IMR-90 (cell line): Measurements from ENCODE around the gene TDRD1. TPM values are rescaled to one million over a fixed set of nuclear protein-coding genes. Genes with fewer than 3 reads are reported as not detected.

Experiments
- ATAC-seq: fragments of 200-7000 bp; cut with Tn5 transposase; 2 replicates; pipeline ENCODE4 v1.9.1; 2020; ENCODE audit warnings: low read depth, mild to moderate bottlenecking, moderate library complexity
- BruUV-seq: library from RNA; stranded (reverse); fragments of 400-500 nt; replicated peaks from 2 replicates; lab custom pipeline; 2021; lab: Mats Ljungman, UMichigan
- CTCF ChIA-PET: fragments of 300-600 bp; formaldehyde crosslinking; extraction: SDS; loops from one replicate; lab custom pipeline; 2021; ENCODE audit warnings: antibody characterized with exemption; lab: Yijun Ruan, JAX
- POLR2A ChIA-PET: fragments of 300-600 bp; sonication (Branson Sonifier 250); formaldehyde crosslinking; loops from one replicate; lab custom pipeline; 2022; ENCODE audit warnings: antibody characterized with exemption; ENCODE audit not compliant: unreplicated experiment; lab: Charles Lee
- DNase-seq: peaks from one replicate; pipeline ENCODE4 v3.0.0; 2013
- H2AFZ ChIP-seq: replicated peaks from 2 replicates; pipeline ENCODE3; 2013; ENCODE audit warnings: low read length, mild to moderate bottlenecking; ENCODE audit not compliant: poor library complexity
- H2AK5ac ChIP-seq: 2 replicates; pipeline ENCODE4 v1.6.1; 2013; ENCODE audit warnings: low read depth, low read length, inconsistent platforms
- H2AK9ac ChIP-seq: replicated peaks from 2 replicates; pipeline ENCODE3; 2013; ENCODE audit warnings: mild to moderate bottlenecking, low read depth, low read length, moderate library complexity; ENCODE audit not compliant: poor library complexity
- H2BK120ac ChIP-seq: 2 replicates; pipeline ENCODE4 v1.6.1; 2013; ENCODE audit warnings: low read depth, low read length, inconsistent platforms
- H2BK15ac ChIP-seq: 3 replicates; pipeline ENCODE4 v1.6.1; 2013; ENCODE audit warnings: low read depth, low read length, inconsistent platforms
- H2BK20ac ChIP-seq: 2 replicates; pipeline ENCODE4 v1.6.1; 2013; ENCODE audit warnings: low read depth, mild to moderate bottlenecking, inconsistent platforms, low read length, moderate library complexity
- H2BK5ac ChIP-seq: 2 replicates; pipeline ENCODE4 v1.6.1; 2013; ENCODE audit warnings: mild to moderate bottlenecking, low read depth, low read length, inconsistent platforms; ENCODE audit not compliant: poor library complexity, severe bottlenecking
- H3K14ac ChIP-seq: replicated peaks from 2 replicates; pipeline ENCODE4 v1.6.1; 2013; ENCODE audit warnings: low read depth, low read length, inconsistent platforms
- H3K18ac ChIP-seq: 2 replicates; pipeline ENCODE4 v1.6.1; 2013; ENCODE audit warnings: low read depth, low read length, control low read depth
- H3K23ac ChIP-seq: 2 replicates; pipeline ENCODE4 v1.6.1; 2013; ENCODE audit warnings: low read depth, low read length, inconsistent platforms
- H3K27ac ChIP-seq: 2 replicates; pipeline ENCODE4 v1.5.1; 2013; ENCODE audit warnings: mild to moderate bottlenecking, control low read depth, low read length; ENCODE audit not compliant: insufficient read depth
- H3K27me3 ChIP-seq: 2 replicates; pipeline ENCODE4 v1.6.1; 2013; ENCODE audit warnings: low read length; ENCODE audit not compliant: control insufficient read depth, insufficient read depth
- H3K36me3 ChIP-seq: 2 replicates; pipeline ENCODE4 v1.6.1; 2013; ENCODE audit warnings: low read length, mixed read lengths; ENCODE audit not compliant: control insufficient read depth, insufficient read depth
- H3K4ac ChIP-seq: 2 replicates; pipeline ENCODE4 v1.6.1; 2013; ENCODE audit warnings: low read depth, low read length, inconsistent platforms
- H3K4me1 ChIP-seq: 2 replicates; pipeline ENCODE4 v1.6.1; 2013; ENCODE audit warnings: low read length, mixed read lengths; ENCODE audit not compliant: control insufficient read depth, insufficient read depth
- H3K4me2 ChIP-seq: 2 replicates; pipeline ENCODE4 v1.6.1; 2013; ENCODE audit warnings: low read depth, mild to moderate bottlenecking, control low read depth, low read length, moderate library complexity
- H3K4me3 ChIP-seq: 2 replicates; pipeline ENCODE4 v1.5.1; 2013; ENCODE audit warnings: low read depth, mild to moderate bottlenecking, control low read depth, low read length, moderate library complexity; ENCODE audit not compliant: insufficient read depth
- H3K56ac ChIP-seq: 2 replicates; pipeline ENCODE4 v1.6.1; 2013; ENCODE audit warnings: low read length, inconsistent platforms; ENCODE audit not compliant: insufficient read depth; ENCODE audit errors: extremely low read depth
- H3K79me1 ChIP-seq, 2 experiments: 2 replicates each; pipeline ENCODE4 v1.6.1; 2013; ENCODE audit warnings: low read length in 2 of 2, inconsistent platforms in 1 of 2, low read depth in 1 of 2
- H3K9ac ChIP-seq: 2 replicates; pipeline ENCODE4 v1.6.1; 2013; ENCODE audit warnings: low read depth, low read length, control low read depth
- H3K9me1 ChIP-seq: 2 replicates; pipeline ENCODE4 v1.6.1; 2013; ENCODE audit warnings: low read length, inconsistent platforms; ENCODE audit not compliant: insufficient read depth
- H3K9me3 ChIP-seq: 2 replicates; pipeline ENCODE4 v1.6.1; 2013; ENCODE audit warnings: low read length; ENCODE audit not compliant: control insufficient read depth, insufficient read depth
- H4K20me1 ChIP-seq: 2 replicates; pipeline ENCODE4 v1.6.1; 2013; ENCODE audit warnings: low read length, inconsistent platforms; ENCODE audit not compliant: insufficient read depth
- H4K5ac ChIP-seq: 2 replicates; pipeline ENCODE4 v1.6.1; 2013; ENCODE audit warnings: mild to moderate bottlenecking, low read depth, low read length, control low read depth
- H4K8ac ChIP-seq, 2 experiments: 2 replicates each; pipeline ENCODE4 v1.6.1; 2013; ENCODE audit warnings: low read depth in 2 of 2, low read length in 2 of 2, control low read depth in 1 of 2, inconsistent platforms in 1 of 2
- H4K91ac ChIP-seq: 2 replicates; pipeline ENCODE4 v1.6.1; 2013; ENCODE audit warnings: low read depth, low read length, inconsistent platforms; ENCODE audit not compliant: insufficient read depth
- BHLHE40 ChIP-seq: fragments of 150-350 bp; IDR thresholded peaks from 2 replicates; pipeline ENCODE4 v1.6.1; 2016; ENCODE audit warnings: mild to moderate bottlenecking, low read depth, low read length
- CEBPB ChIP-seq: IDR thresholded peaks from 2 replicates; pipeline ENCODE4 v1.6.1; 2012; ENCODE audit warnings: low read depth, low read length, improper control_type of control experiment
- CHD1 ChIP-seq: IDR thresholded peaks from 2 replicates; pipeline ENCODE4 v1.6.1; 2012; ENCODE audit warnings: low read depth, low read length, improper control_type of control experiment
- FOS ChIP-seq: fragments of 150-350 bp; IDR thresholded peaks from 2 replicates; pipeline ENCODE4 v1.6.1; 2016; ENCODE audit warnings: low read depth, low read length
- MAFK ChIP-seq: IDR thresholded peaks from 2 replicates; pipeline ENCODE4 v1.6.1; 2012; ENCODE audit warnings: low read depth, low read length, improper control_type of control experiment
- MAZ ChIP-seq: IDR thresholded peaks from 2 replicates; pipeline ENCODE4 v1.6.1; 2012; ENCODE audit warnings: low read depth, mild to moderate bottlenecking, low read length, improper control_type of control experiment, moderate library complexity, borderline replicate concordance
- MXI1 ChIP-seq: IDR thresholded peaks from 2 replicates; pipeline ENCODE4 v1.6.1; 2012; ENCODE audit warnings: low read depth, mild to moderate bottlenecking, low read length, moderate library complexity, borderline replicate concordance
- NFE2L2 ChIP-seq: fragments of 150-350 bp; IDR thresholded peaks from 2 replicates; pipeline ENCODE4 v1.6.1; 2016; ENCODE audit warnings: low read depth, mild to moderate bottlenecking, low read length
- POLR2A ChIP-seq: IDR thresholded peaks from 2 replicates; pipeline ENCODE4 v1.6.1; 2012; ENCODE audit warnings: mild to moderate bottlenecking, low read depth, low read length
- RAD21 ChIP-seq: IDR thresholded peaks from 2 replicates; pipeline ENCODE4 v1.6.1; 2012; ENCODE audit warnings: low read length, improper control_type of control experiment
- RCOR1 ChIP-seq: IDR thresholded peaks from 2 replicates; pipeline ENCODE4 v1.6.1; 2012; ENCODE audit warnings: mild to moderate bottlenecking, low read length, improper control_type of control experiment; ENCODE audit not compliant: insufficient replicate concordance
- RFX5 ChIP-seq: IDR thresholded peaks from 2 replicates; pipeline ENCODE4 v1.8.0; 2012; ENCODE audit warnings: low read depth, mild to moderate bottlenecking, low read length, moderate library complexity
- SMC3 ChIP-seq: fragments of 150-350 bp; IDR thresholded peaks from 2 replicates; pipeline ENCODE4 v1.6.1; 2016; ENCODE audit warnings: low read depth, mild to moderate bottlenecking, antibody characterized with exemption, low read length, moderate library complexity
- USF2 ChIP-seq: fragments of 150-350 bp; IDR thresholded peaks from 2 replicates; pipeline ENCODE4 v1.6.1; 2017; ENCODE audit warnings: mild to moderate bottlenecking, antibody characterized with exemption, low read length, low read depth
- WGBS, 2 experiments: methylation state at CpG; one replicate each; pipeline versions ENCODE4 v1.1.5 to v1.1.7; 2013; ENCODE audit warnings: missing lambda C conversion rate in 2 of 2; ENCODE audit not compliant: insufficient read length in 1 of 2; ENCODE audit errors: extremely low coverage in 2 of 2; 5-methylcytosine and 5-hydroxymethylcytosine counted together
- dilution Hi-C: fragments of 300-500 bp; cut with HindIII; formaldehyde crosslinking; loops from one replicate; pipeline ENCODE4 v1.14.3; 2018; ENCODE audit warnings: low sequenced_read_pairs; ENCODE audit not compliant: unreplicated experiment
- in situ Hi-C: fragments of 300-500 bp; cut with MboI; formaldehyde crosslinking; loops from 3 replicates; pipeline ENCODE4 v1.14.3; 2019; ENCODE audit warnings: low sequenced_read_pairs, inconsistent platforms, mixed read lengths
- intact Hi-C: fragments of 100-400 bp; cut with micrococcal nuclease; formaldehyde crosslinking; loops from 2 replicates; pipeline ENCODE4 v1.10.0; 2022
- polyA plus RNA-seq, 3 experiments: library from polyadenylated mRNA; depleted of rRNA; stranded (reverse); fragments of >200 nt; gene quantifications; 2 replicates each; pipeline ENCODE4 v1.2.3, GENCODE V29; 2012; ENCODE audit warnings: low replicate concordance in 1 of 3
- total RNA-seq: library from RNA; depleted of rRNA; stranded (reverse); fragments of >200 nt; gene quantifications from 2 replicates; pipeline ENCODE4 v1.2.3, GENCODE V29; 2012
- TF ChIP-seq, protein P1 (sequence below): conservative IDR thresholded peaks from 2 replicates; pipeline ENCODE4 v1.5.1; 2012; ENCODE audit warnings: mild to moderate bottlenecking, low read depth, low read length, improper control_type of control experiment
- TF ChIP-seq, protein P2 (sequence below): fragments of 150-350 bp; IDR thresholded peaks from 2 replicates; pipeline ENCODE4 v1.6.1; 2016; ENCODE audit warnings: low read depth, mild to moderate bottlenecking, low read length, moderate library complexity, borderline replicate concordance

The TDRD1 gene
- total and polyA plus RNA-seq, 2 of the 4 experiments (the other 2 are of a cell fraction) = not detected

GRCh38 chr10:114266521-114266920 lies 87.4 kb downstream of the TDRD1 start:
- no peak overlapping the region for H3K14ac ChIP-seq
- H2AK9ac ChIP-seq = no peak overlapping the region
- no peak overlapping the region for H2BK5ac ChIP-seq
- dilution Hi-C loops = no loop called here
- no peak overlapping the region for H3K18ac ChIP-seq
- no peak overlapping the region for H3K9ac ChIP-seq
- H3K36me3 ChIP-seq = no peaks in the 10 kb centered on the region
- H3K9me3 ChIP-seq = no peaks in the 10 kb centered on the region
- H3K27ac ChIP-seq = no peak overlapping the region
- DNase-seq = peak; percentile 50
- no CpG with 5 or more reads among the region's 5 CpGs for WGBS, 2 experiments
- H4K5ac ChIP-seq = no peak overlapping the region
- H3K4me2 ChIP-seq = no peak overlapping the region
- BruUV-seq = no TSS peak
- in situ Hi-C loops = no loop called here
- TF ChIP-seq POLR2A (no peak), USF2 (no peak), FOS (no peak), BHLHE40 (no peak), CEBPB (no peak), SMC3 (no peak), RAD21 (no peak), MAFK (no peak), NFE2L2 (no peak), RFX5 (no peak), MXI1 (no peak), MAZ (no peak), CHD1 (no peak), RCOR1 (no peak)
- TF ChIP-seq, protein P1, sequence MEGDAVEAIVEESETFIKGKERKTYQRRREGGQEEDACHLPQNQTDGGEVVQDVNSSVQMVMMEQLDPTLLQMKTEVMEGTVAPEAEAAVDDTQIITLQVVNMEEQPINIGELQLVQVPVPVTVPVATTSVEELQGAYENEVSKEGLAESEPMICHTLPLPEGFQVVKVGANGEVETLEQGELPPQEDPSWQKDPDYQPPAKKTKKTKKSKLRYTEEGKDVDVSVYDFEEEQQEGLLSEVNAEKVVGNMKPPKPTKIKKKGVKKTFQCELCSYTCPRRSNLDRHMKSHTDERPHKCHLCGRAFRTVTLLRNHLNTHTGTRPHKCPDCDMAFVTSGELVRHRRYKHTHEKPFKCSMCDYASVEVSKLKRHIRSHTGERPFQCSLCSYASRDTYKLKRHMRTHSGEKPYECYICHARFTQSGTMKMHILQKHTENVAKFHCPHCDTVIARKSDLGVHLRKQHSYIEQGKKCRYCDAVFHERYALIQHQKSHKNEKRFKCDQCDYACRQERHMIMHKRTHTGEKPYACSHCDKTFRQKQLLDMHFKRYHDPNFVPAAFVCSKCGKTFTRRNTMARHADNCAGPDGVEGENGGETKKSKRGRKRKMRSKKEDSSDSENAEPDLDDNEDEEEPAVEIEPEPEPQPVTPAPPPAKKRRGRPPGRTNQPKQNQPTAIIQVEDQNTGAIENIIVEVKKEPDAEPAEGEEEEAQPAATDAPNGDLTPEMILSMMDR = no peak
- TF ChIP-seq, protein P2, sequence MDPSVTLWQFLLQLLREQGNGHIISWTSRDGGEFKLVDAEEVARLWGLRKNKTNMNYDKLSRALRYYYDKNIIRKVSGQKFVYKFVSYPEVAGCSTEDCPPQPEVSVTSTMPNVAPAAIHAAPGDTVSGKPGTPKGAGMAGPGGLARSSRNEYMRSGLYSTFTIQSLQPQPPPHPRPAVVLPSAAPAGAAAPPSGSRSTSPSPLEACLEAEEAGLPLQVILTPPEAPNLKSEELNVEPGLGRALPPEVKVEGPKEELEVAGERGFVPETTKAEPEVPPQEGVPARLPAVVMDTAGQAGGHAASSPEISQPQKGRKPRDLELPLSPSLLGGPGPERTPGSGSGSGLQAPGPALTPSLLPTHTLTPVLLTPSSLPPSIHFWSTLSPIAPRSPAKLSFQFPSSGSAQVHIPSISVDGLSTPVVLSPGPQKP = no peak
- no peak overlapping the region for H2BK20ac ChIP-seq
- H3K79me1 ChIP-seq = no peaks in the 10 kb centered on the region
- no peak overlapping the region for H3K4me3 ChIP-seq
- H4K20me1 ChIP-seq = peaks cover 2% of the 10 kb centered on the region; the same call in 1 of the 2 replicates
- H3K4ac ChIP-seq = no peak overlapping the region
- peaks cover 5% of the 10 kb centered on the region for H3K4me1 ChIP-seq
- peaks cover 7% of the 10 kb centered on the region; the same call in 1 of the 2 replicates for H3K9me1 ChIP-seq
- H2AFZ ChIP-seq = no peak overlapping the region
- ChIA-PET CTCF (no interaction called here), POLR2A (no interaction called here)
- H4K8ac ChIP-seq = no peak overlapping the region
- no peaks in the 10 kb centered on the region; the same call in 1 of the 2 replicates for H3K27me3 ChIP-seq
- H3K56ac ChIP-seq = no peak overlapping the region
- H4K91ac ChIP-seq = no peak overlapping the region
- no peak overlapping the region; the same call in 1 of the 2 replicates for H2BK120ac ChIP-seq
- H2BK15ac ChIP-seq = no peak overlapping the region
- H2AK5ac ChIP-seq = no peak overlapping the region
- intact Hi-C loops = loop anchor here (10.0 kb wide), 1 partner anchor 322 kb away; no protein-coding TSS in a partner anchor
- no peak overlapping the region for H3K23ac ChIP-seq
- ATAC-seq = peak; percentile 54
